HepG2 (cell line): ENCODE data around the gene TAF1B. TPM values are rescaled to one million over a fixed set of nuclear protein-coding genes. Genes with fewer than 3 reads are reported as not detected.

Experiments
- ASH2L ChIP-seq: fragments of 300-600, 200-600 bp; sonication (generic); IDR thresholded peaks from 2 replicates; pipeline ENCODE4 v1.7.0; 2017; ENCODE audit warnings: low read depth, mild to moderate bottlenecking, moderate library complexity, mixed read lengths, low read length; ENCODE audit not compliant: insufficient read length
- CAMTA2 ChIP-seq: sonication (generic); formaldehyde crosslinking; IDR thresholded peaks from 2 replicates; pipeline ENCODE4 v1.4.0; 2020; ENCODE audit warnings: mild to moderate bottlenecking, missing genetic modification reagents, borderline replicate concordance
- CBX2 ChIP-seq, 2 experiments: fragments of 200-600 bp in 1 of 2; sonication (generic); formaldehyde crosslinking in 1 of 2; IDR thresholded peaks; 2 replicates each; pipeline versions ENCODE4 v1.7.0 to v1.8.1; 2018 to 2022; ENCODE audit warnings: low read depth in 2 of 2, low read length in 1 of 2, mild to moderate bottlenecking in 1 of 2, missing genetic modification reagents in 1 of 2
- CC2D1A ChIP-seq: sonication (generic); formaldehyde crosslinking; IDR thresholded peaks from 2 replicates; pipeline ENCODE4 v1.8.1; 2023; ENCODE audit warnings: mild to moderate bottlenecking, missing genetic modification reagents
- ELF3 ChIP-seq: IDR thresholded peaks from 2 replicates; pipeline ENCODE4 v1.6.1; 2016; ENCODE audit warnings: missing genetic modification reagents, missing compliant biosample characterization
- FIP1L1 ChIP-seq: fragments of 200-400 bp; formaldehyde crosslinking; IDR thresholded peaks from 2 replicates; pipeline ENCODE4 v1.6.1; 2018; ENCODE audit warnings: low read depth, mild to moderate bottlenecking, low read length, moderate library complexity, borderline replicate concordance; ENCODE audit not compliant: insufficient read depth
- GABPA ChIP-seq, 2 experiments: IDR thresholded peaks; 2 replicates each; pipeline ENCODE4 v1.6.1; 2011 to 2016; ENCODE audit warnings: low read depth in 2 of 2, low read length in 1 of 2, missing biosample characterization in 1 of 2, missing genetic modification characterization in 1 of 2
- KDM5B ChIP-seq: sonication (generic); formaldehyde crosslinking; IDR thresholded peaks from 2 replicates; pipeline ENCODE4 v1.4.0; 2020; ENCODE audit warnings: missing genetic modification reagents, mild to moderate bottlenecking, borderline replicate concordance
- KLF15 ChIP-seq: sonication (generic); formaldehyde crosslinking; IDR thresholded peaks from 2 replicates; pipeline ENCODE4 v1.8.1; 2023; ENCODE audit warnings: borderline replicate concordance, mild to moderate bottlenecking, inconsistent platforms, missing genetic modification reagents, mixed read lengths
- TOPORS ChIP-seq: sonication (generic); formaldehyde crosslinking; IDR thresholded peaks from 2 replicates; pipeline ENCODE4 v1.8.0; 2023; ENCODE audit warnings: mild to moderate bottlenecking, missing genetic modification reagents
- XBP1 ChIP-seq: sonication (generic); formaldehyde crosslinking; IDR thresholded peaks from 2 replicates; pipeline ENCODE4 v1.5.0; 2020; ENCODE audit warnings: missing genetic modification reagents
- ZBTB21 ChIP-seq: sonication (generic); formaldehyde crosslinking; IDR thresholded peaks from 2 replicates; pipeline ENCODE4 v1.4.0; 2020; ENCODE audit warnings: missing genetic modification reagents
- ZNF496 ChIP-seq: sonication (generic); formaldehyde crosslinking; IDR thresholded peaks from 2 replicates; pipeline ENCODE4 v1.8.1; 2023; ENCODE audit warnings: mild to moderate bottlenecking, moderate library complexity, missing genetic modification reagents; ENCODE audit not compliant: insufficient replicate concordance
- ZNF543 ChIP-seq: sonication (generic); formaldehyde crosslinking; IDR thresholded peaks from 2 replicates; pipeline ENCODE4 v1.4.0; 2020; ENCODE audit warnings: mild to moderate bottlenecking, missing genetic modification reagents
- ZNF670 ChIP-seq: sonication (generic); formaldehyde crosslinking; IDR thresholded peaks from 2 replicates; pipeline ENCODE4 v1.8.0; 2022; ENCODE audit warnings: mild to moderate bottlenecking, missing genetic modification reagents, borderline replicate concordance
- ZNF713 ChIP-seq: sonication (generic); formaldehyde crosslinking; IDR thresholded peaks from 2 replicates; pipeline ENCODE4 v1.4.0; 2020; ENCODE audit warnings: mild to moderate bottlenecking, missing genetic modification reagents
- ZNF766 ChIP-seq: sonication (generic); formaldehyde crosslinking; IDR thresholded peaks from 2 replicates; pipeline ENCODE4 v1.5.0; 2020; ENCODE audit warnings: missing genetic modification reagents, borderline replicate concordance
- ZSCAN25 ChIP-seq: sonication (generic); formaldehyde crosslinking; IDR thresholded peaks from 2 replicates; pipeline ENCODE4 v1.8.0; 2022; ENCODE audit warnings: mild to moderate bottlenecking, missing genetic modification reagents
- polyA plus RNA-seq, 8 experiments: library from polyadenylated mRNA; depleted of rRNA in 3 of 8; stranded (reverse) in 7 of 8; unstranded in 1 of 8; fragments of >200 nt; fragmentation: Illumina TruSeq in 4 of 8; extraction: Trizol in 4 of 8; gene quantifications; 2 replicates each; pipeline versions ENCODE4 v1.2.1 to v1.2.3, GENCODE V29; 2011 to 2016; ENCODE audit warnings: low read depth in 4 of 8, missing spikeins in 1 of 8, mixed read lengths in 1 of 8; ENCODE audit not compliant: insufficient read depth in 1 of 8
- total RNA-seq, 5 experiments: library from RNA; depleted of rRNA; stranded (reverse); fragments of >200 nt; fragmentation: Illumina TruSeq; extraction: Trizol; gene quantifications; 2 replicates each; pipeline ENCODE4 v1.2.3, GENCODE V29; 2016; ENCODE audit warnings: low read depth in 1 of 5
- TF ChIP-seq, protein P1 (sequence below): sonication (generic); formaldehyde crosslinking; IDR thresholded peaks from 2 replicates; pipeline ENCODE4 v1.4.0; 2020; ENCODE audit warnings: mild to moderate bottlenecking, missing genetic modification reagents, borderline replicate concordance
- TF ChIP-seq, protein P2 (sequence below): sonication (generic); formaldehyde crosslinking; IDR thresholded peaks from 2 replicates; pipeline ENCODE4 v1.4.0; 2020; ENCODE audit warnings: missing genetic modification reagents

Gene TAF1B
- total and polyA plus RNA-seq, 2 of the 13 experiments (the other 11 are each of a cell fraction or from before 2014, with no cell fraction given), result 13.3 to 27.7 TPM

DNA sequence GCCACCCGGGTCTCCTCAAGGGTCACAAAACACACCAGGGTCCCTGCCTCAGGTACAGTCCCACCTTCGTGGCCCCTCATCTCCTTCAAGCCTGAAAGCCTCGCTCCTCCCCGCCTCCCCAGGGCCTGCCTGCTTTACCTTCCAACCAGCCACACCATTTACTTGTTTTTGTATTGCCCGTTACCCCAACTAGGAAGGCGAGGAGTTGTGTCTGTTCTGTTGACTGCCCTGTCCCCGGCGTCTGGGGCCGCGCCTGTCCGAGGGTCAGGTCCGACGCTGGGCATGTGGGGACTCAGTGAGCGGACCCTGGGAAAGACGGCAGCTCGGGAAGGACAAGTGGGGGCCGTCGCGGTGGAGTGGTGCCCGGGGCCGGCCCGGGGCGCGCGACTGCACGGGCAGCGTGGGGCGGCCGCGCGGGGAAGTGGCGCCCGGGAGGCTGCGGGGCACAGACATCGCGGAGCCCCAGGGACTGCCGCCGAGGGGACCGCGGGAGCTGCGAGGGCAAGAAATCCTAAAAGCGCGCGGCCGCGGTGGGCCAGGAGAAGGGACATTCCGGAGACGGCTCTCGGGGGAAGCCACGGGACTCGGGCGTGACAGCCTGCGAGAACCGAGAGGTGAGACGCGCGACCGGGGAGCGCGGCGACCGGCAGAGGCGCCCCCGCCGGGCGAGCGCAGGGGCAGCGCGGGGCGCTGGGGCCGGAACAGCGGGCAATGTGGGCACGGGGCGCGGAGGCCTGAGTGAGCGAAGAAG, 107.4 kb downstream of the TAF1B start (continued):
- no peak for TF ChIP-seq ZNF496 (CRISPR knock-in tag)
- 0 out of 2 replicates have a peak, but pooled peaks have one; percentile 46 for TF ChIP-seq ZSCAN25 (CRISPR knock-in tag)
- no peak for TF ChIP-seq ELF3 (CRISPR knock-in tag)
- TF ChIP-seq CBX2 (IDR thresholded peaks at IDR 0.05; ENCODE audit: low read depth, low read length), result no peak
- 0 out of 2 replicates have a peak, but pooled peaks have one; percentile 33 for TF ChIP-seq CBX2 (CRISPR knock-in tag; IDR thresholded peaks at IDR 0.05; ENCODE audit: low read depth)
- TF ChIP-seq GABPA (IDR thresholded peaks at IDR 0.05; ENCODE audit: low read depth, low read length), result no peak
- TF ChIP-seq GABPA (CRISPR knock-in tag; IDR thresholded peaks at IDR 0.05; ENCODE audit: low read depth), result no peak
- 0 out of 2 replicates have a peak, but pooled peaks have one; percentile 3 for TF ChIP-seq TOPORS (CRISPR knock-in tag)
- TF ChIP-seq KDM5B, result peak; percentile 32; the same call in 1 of the 2 replicates
- TF ChIP-seq ZBTB21 (CRISPR knock-in tag), result no peak
- TF ChIP-seq ASH2L, result peak; percentile 65
- TF ChIP-seq, protein P1, sequence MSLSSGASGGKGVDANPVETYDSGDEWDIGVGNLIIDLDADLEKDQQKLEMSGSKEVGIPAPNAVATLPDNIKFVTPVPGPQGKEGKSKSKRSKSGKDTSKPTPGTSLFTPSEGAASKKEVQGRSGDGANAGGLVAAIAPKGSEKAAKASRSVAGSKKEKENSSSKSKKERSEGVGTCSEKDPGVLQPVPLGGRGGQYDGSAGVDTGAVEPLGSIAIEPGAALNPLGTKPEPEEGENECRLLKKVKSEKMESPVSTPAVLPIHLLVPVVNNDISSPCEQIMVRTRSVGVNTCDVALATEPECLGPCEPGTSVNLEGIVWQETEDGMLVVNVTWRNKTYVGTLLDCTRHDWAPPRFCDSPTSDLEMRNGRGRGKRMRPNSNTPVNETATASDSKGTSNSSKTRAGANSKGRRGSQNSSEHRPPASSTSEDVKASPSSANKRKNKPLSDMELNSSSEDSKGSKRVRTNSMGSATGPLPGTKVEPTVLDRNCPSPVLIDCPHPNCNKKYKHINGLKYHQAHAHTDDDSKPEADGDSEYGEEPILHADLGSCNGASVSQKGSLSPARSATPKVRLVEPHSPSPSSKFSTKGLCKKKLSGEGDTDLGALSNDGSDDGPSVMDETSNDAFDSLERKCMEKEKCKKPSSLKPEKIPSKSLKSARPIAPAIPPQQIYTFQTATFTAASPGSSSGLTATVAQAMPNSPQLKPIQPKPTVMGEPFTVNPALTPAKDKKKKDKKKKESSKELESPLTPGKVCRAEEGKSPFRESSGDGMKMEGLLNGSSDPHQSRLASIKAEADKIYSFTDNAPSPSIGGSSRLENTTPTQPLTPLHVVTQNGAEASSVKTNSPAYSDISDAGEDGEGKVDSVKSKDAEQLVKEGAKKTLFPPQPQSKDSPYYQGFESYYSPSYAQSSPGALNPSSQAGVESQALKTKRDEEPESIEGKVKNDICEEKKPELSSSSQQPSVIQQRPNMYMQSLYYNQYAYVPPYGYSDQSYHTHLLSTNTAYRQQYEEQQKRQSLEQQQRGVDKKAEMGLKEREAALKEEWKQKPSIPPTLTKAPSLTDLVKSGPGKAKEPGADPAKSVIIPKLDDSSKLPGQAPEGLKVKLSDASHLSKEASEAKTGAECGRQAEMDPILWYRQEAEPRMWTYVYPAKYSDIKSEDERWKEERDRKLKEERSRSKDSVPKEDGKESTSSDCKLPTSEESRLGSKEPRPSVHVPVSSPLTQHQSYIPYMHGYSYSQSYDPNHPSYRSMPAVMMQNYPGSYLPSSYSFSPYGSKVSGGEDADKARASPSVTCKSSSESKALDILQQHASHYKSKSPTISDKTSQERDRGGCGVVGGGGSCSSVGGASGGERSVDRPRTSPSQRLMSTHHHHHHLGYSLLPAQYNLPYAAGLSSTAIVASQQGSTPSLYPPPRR, result no peak
- TF ChIP-seq ZNF670 (CRISPR knock-in tag), result no peak
- TF ChIP-seq KLF15 (CRISPR knock-in tag), result 0 out of 2 replicates have a peak, but pooled peaks have one; percentile 30
- TF ChIP-seq CC2D1A (CRISPR knock-in tag), result no peak
- no peak for TF ChIP-seq ZNF713 (CRISPR knock-in tag)
- TF ChIP-seq ZNF766, result peak; percentile 85; the same call in 1 of the 2 replicates
- TF ChIP-seq, protein P2, sequence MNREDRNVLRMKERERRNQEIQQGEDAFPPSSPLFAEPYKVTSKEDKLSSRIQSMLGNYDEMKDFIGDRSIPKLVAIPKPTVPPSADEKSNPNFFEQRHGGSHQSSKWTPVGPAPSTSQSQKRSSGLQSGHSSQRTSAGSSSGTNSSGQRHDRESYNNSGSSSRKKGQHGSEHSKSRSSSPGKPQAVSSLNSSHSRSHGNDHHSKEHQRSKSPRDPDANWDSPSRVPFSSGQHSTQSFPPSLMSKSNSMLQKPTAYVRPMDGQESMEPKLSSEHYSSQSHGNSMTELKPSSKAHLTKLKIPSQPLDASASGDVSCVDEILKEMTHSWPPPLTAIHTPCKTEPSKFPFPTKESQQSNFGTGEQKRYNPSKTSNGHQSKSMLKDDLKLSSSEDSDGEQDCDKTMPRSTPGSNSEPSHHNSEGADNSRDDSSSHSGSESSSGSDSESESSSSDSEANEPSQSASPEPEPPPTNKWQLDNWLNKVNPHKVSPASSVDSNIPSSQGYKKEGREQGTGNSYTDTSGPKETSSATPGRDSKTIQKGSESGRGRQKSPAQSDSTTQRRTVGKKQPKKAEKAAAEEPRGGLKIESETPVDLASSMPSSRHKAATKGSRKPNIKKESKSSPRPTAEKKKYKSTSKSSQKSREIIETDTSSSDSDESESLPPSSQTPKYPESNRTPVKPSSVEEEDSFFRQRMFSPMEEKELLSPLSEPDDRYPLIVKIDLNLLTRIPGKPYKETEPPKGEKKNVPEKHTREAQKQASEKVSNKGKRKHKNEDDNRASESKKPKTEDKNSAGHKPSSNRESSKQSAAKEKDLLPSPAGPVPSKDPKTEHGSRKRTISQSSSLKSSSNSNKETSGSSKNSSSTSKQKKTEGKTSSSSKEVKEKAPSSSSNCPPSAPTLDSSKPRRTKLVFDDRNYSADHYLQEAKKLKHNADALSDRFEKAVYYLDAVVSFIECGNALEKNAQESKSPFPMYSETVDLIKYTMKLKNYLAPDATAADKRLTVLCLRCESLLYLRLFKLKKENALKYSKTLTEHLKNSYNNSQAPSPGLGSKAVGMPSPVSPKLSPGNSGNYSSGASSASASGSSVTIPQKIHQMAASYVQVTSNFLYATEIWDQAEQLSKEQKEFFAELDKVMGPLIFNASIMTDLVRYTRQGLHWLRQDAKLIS (CRISPR knock-in tag), result no peak
- no peak for TF ChIP-seq FIP1L1
- TF ChIP-seq ZNF543, result peak; percentile 8; the same call in 1 of the 2 replicates
- peak; percentile 69 for TF ChIP-seq CAMTA2 (CRISPR knock-in tag)
- TF ChIP-seq XBP1 (CRISPR knock-in tag), result no peak
